ENCODE measurements around the gene KLK15. TPM values are rescaled to one million over a fixed set of nuclear protein-coding genes. Genes with fewer than 3 reads are reported as not detected.

KLK15 gene
- polyA plus RNA-seq, 10 donors = not detected

DNA sequence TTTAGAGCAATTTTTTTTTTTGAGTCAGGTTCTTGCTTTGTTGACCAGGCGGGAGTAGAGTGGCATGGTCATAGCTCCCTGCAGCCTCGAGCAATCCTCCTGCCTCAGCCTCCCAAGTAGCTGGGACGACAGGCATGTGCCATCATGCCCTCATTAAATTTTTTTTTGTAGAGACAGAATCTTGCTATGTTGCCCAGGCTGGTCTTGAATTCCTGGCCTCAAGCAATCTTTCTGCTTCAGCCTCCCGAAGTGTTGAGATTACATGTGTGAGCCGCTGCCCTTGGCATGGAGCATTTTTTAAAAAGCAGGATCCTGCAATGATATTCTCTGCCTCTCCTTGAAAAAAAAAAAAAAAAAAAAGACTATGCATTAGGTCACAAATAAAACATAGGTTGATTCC is 57.2 kb downstream of the KLK15 start:
- no peak for DNase-seq

Other genes starting within 250 kb of the KLK15 start
- gene SYT3, start 193.7 kb downstream of the KLK15 start, polyA plus RNA-seq (ENCODE audit: insufficient read length in 10 of 10) = under 1 TPM in 4 of 10 donors, not detected in 6; 0.08 to 0.24 (median 0.11) TPM
- 1 to 10 TPM in 7 of 10 donors, under 1 TPM in 3; 0.65 to 3.1 (median 1.3) TPM for gene C19orf81, start 184.1 kb downstream of the KLK15 start, polyA plus RNA-seq (ENCODE audit: insufficient read length in 10 of 10)
- 10 to 100 TPM; 13.4 to 36.5 (median 27.3) TPM for gene SHANK1, start 113.8 kb downstream of the KLK15 start, polyA plus RNA-seq (ENCODE audit: insufficient read length in 10 of 10)
- 10 to 100 TPM; 17.4 to 47.6 (median 27.5) TPM for gene CLEC11A, start 110.2 kb downstream of the KLK15 start, polyA plus RNA-seq (ENCODE audit: insufficient read length in 10 of 10)
- gene GPR32, start 63.1 kb downstream of the KLK15 start, polyA plus RNA-seq (ENCODE audit: insufficient read length in 10 of 10) = not detected
- gene ACP4, start 43.2 kb downstream of the KLK15 start, polyA plus RNA-seq (ENCODE audit: insufficient read length in 10 of 10) = under 1 TPM in 4 of 10 donors, not detected in 6; 0.13 to 0.24 (median 0.16) TPM
- 1 to 10 TPM in 1 of 10 donors, under 1 TPM in 5, not detected in 4; 0.19 to 1.3 (median 0.46) TPM for gene KLK1, start 9.8 kb downstream of the KLK15 start, polyA plus RNA-seq (ENCODE audit: insufficient read length in 10 of 10)
- gene KLK3, start 21.3 kb upstream of the KLK15 start, polyA plus RNA-seq (ENCODE audit: insufficient read length in 10 of 10) = not detected
- gene KLK2, start 39.9 kb upstream of the KLK15 start, polyA plus RNA-seq (ENCODE audit: insufficient read length in 10 of 10) = not detected
- gene KLK4, start 77.8 kb upstream of the KLK15 start, polyA plus RNA-seq (ENCODE audit: insufficient read length in 10 of 10) = not detected
- gene KLK5, start 119.5 kb upstream of the KLK15 start, polyA plus RNA-seq (ENCODE audit: insufficient read length in 10 of 10) = under 1 TPM in 1 of 10 donors, not detected in 9; 0.15 TPM
- gene KLK6, start 136.0 kb upstream of the KLK15 start, polyA plus RNA-seq (ENCODE audit: insufficient read length in 10 of 10) = under 1 TPM in 6 of 10 donors, not detected in 4; 0.14 to 0.52 (median 0.24) TPM
- gene KLK7, start 150.3 kb upstream of the KLK15 start, polyA plus RNA-seq (ENCODE audit: insufficient read length in 10 of 10) = under 1 TPM in 4 of 10 donors, not detected in 6; 0.11 to 0.31 (median 0.24) TPM
- 1 to 10 TPM in 2 of 10 donors, not detected in 8; 1.3 to 2.1 TPM for gene KLK8, start 168.0 kb upstream of the KLK15 start, polyA plus RNA-seq (ENCODE audit: insufficient read length in 10 of 10)
- gene KLK10, start 186.1 kb upstream of the KLK15 start, polyA plus RNA-seq (ENCODE audit: insufficient read length in 10 of 10) = under 1 TPM in 7 of 10 donors, not detected in 3; 0.10 to 0.84 (median 0.14) TPM
- gene KLK11, start 193.0 kb upstream of the KLK15 start, polyA plus RNA-seq (ENCODE audit: insufficient read length in 10 of 10) = 1 to 10 TPM in 2 of 10 donors, under 1 TPM in 1, not detected in 7; 0.10 to 5.1 (median 1.5) TPM
- gene KLK12, start 201.4 kb upstream of the KLK15 start, polyA plus RNA-seq (ENCODE audit: insufficient read length in 10 of 10) = not detected
- gene KLK13, start 231.5 kb upstream of the KLK15 start, polyA plus RNA-seq (ENCODE audit: insufficient read length in 10 of 10) = under 1 TPM in 2 of 10 donors, not detected in 8; 0.37 to 0.51 TPM
- gene KLK14, start 249.3 kb upstream of the KLK15 start, polyA plus RNA-seq (ENCODE audit: insufficient read length in 10 of 10) = under 1 TPM in 6 of 10 donors, not detected in 4; 0.12 to 0.42 (median 0.23) TPM